Neural cell (in vitro differentiated cells): ENCODE data around the gene CYTH3. TPM values are rescaled to one million over a fixed set of nuclear protein-coding genes. Genes with fewer than 3 reads are reported as not detected.

Experiments
- H2AFZ ChIP-seq: fragments of 200-600, 300-800 bp; sonication (generic), shearing (Covaris generic); 2 replicates; pipeline ENCODE4 v1.6.0; 2014; ENCODE audit warnings: low read depth, mild to moderate bottlenecking, antibody characterized with exemption, low read length, moderate library complexity
- H3F3A ChIP-seq: fragments of 200-600 bp; shearing (Covaris generic); 2 replicates; pipeline ENCODE4 v1.6.1; 2016; ENCODE audit warnings: mild to moderate bottlenecking, moderate library complexity, mixed read lengths, antibody characterized with exemption, low read length; ENCODE audit not compliant: insufficient read depth, poor library complexity, severe bottlenecking
- H3K27ac ChIP-seq: fragments of 200-600, 300-800 bp; sonication (generic), shearing (Covaris generic); 2 replicates; pipeline ENCODE4 v1.5.1; 2014; ENCODE audit warnings: mild to moderate bottlenecking, low read length, moderate library complexity
- H3K27me3 ChIP-seq: fragments of 300-800, 200-600 bp; sonication (generic), shearing (Covaris generic); 2 replicates; pipeline ENCODE4 v1.6.0; 2014; ENCODE audit warnings: mild to moderate bottlenecking, low read depth, low read length, moderate library complexity; ENCODE audit not compliant: insufficient read depth
- H3K36me3 ChIP-seq: fragments of 300-800, 200-600 bp; sonication (generic), shearing (Covaris generic); 2 replicates; pipeline ENCODE4 v1.5.1; 2014; ENCODE audit warnings: mild to moderate bottlenecking, antibody characterized with exemption, low read length, moderate library complexity; ENCODE audit not compliant: insufficient read depth
- H3K4me2 ChIP-seq: fragments of 300-800, 200-600 bp; sonication (generic), shearing (Covaris generic); 2 replicates; pipeline ENCODE4 v1.6.0; 2014; ENCODE audit warnings: mild to moderate bottlenecking, low read length
- H3K4me3 ChIP-seq: fragments of 300-800, 200-600 bp; sonication (generic), shearing (Covaris generic); 2 replicates; pipeline ENCODE4 v1.5.1; 2014; ENCODE audit warnings: mild to moderate bottlenecking, low read length, moderate library complexity
- H3K79me2 ChIP-seq: fragments of 200-600 bp; shearing (Covaris generic); replicated peaks from 2 replicates; pipeline ENCODE4 v1.6.0; 2014; ENCODE audit warnings: mild to moderate bottlenecking, low read length, moderate library complexity; ENCODE audit not compliant: insufficient read depth
- H3K9ac ChIP-seq: fragments of 300-800, 200-600 bp; sonication (generic), shearing (Covaris generic); 2 replicates; pipeline ENCODE4 v1.6.1; 2016; ENCODE audit warnings: mild to moderate bottlenecking, low read length, mixed read lengths
- H3K9me2 ChIP-seq: fragments of 200-600 bp; shearing (Covaris generic); 2 replicates; pipeline ENCODE4 v1.6.1; 2016; ENCODE audit warnings: mild to moderate bottlenecking, low read length, mixed read lengths; ENCODE audit not compliant: insufficient read depth
- H3K9me3 ChIP-seq: fragments of 200-600, 300-800 bp; sonication (generic), shearing (Covaris generic); 2 replicates; pipeline ENCODE4 v1.6.1; 2016; ENCODE audit warnings: mild to moderate bottlenecking, mixed run types, low read length, moderate library complexity, mixed read lengths
- H4K20me1 ChIP-seq: fragments of 200-600 bp; shearing (Covaris generic); 2 replicates; pipeline ENCODE4 v1.6.1; 2016; ENCODE audit warnings: mild to moderate bottlenecking, mixed run types; ENCODE audit not compliant: insufficient read depth
- CTCF ChIP-seq: fragments of 450-650 bp; IDR thresholded peaks from 2 replicates; pipeline ENCODE4 v1.5.1; 2014; ENCODE audit warnings: antibody characterized with exemption, mild to moderate bottlenecking, moderate library complexity; ENCODE audit not compliant: poor library complexity, severe bottlenecking
- EP300 ChIP-seq: fragments of 450-650 bp; conservative IDR thresholded peaks from 2 replicates; pipeline ENCODE4 v1.6.1; 2014; ENCODE audit warnings: antibody characterized with exemption, mild to moderate bottlenecking, moderate library complexity; ENCODE audit not compliant: poor library complexity, severe bottlenecking
- EZH2 ChIP-seq: fragments of 200-600, 300-800 bp; shearing (Covaris generic), sonication (generic); IDR thresholded peaks from 2 replicates; pipeline ENCODE4 v1.6.1; 2014; ENCODE audit warnings: antibody characterized with exemption, low read length, borderline replicate concordance, mild to moderate bottlenecking; ENCODE audit not compliant: insufficient read depth, poor library complexity, severe bottlenecking
- MXI1 ChIP-seq: fragments of 450-650 bp; conservative IDR thresholded peaks from 2 replicates; pipeline ENCODE4 v1.6.1; 2014; ENCODE audit warnings: antibody characterized with exemption, mild to moderate bottlenecking; ENCODE audit not compliant: poor library complexity, severe bottlenecking
- POLR2AphosphoS5 ChIP-seq: IDR thresholded peaks from 2 replicates; pipeline ENCODE4 v1.6.1; 2012
- RAD21 ChIP-seq: fragments of 450-650 bp; conservative IDR thresholded peaks from 2 replicates; pipeline ENCODE4 v1.6.1; 2014; ENCODE audit warnings: antibody characterized with exemption, mild to moderate bottlenecking, moderate library complexity
- SMC3 ChIP-seq: fragments of 450-650 bp; conservative IDR thresholded peaks from 2 replicates; pipeline ENCODE4 v1.6.1; 2014; ENCODE audit warnings: antibody characterized with exemption, mild to moderate bottlenecking, moderate library complexity; ENCODE audit not compliant: poor library complexity
- TAF1 ChIP-seq: IDR thresholded peaks from 2 replicates; pipeline ENCODE4 v1.6.1; 2012; ENCODE audit warnings: low read depth
- polyA plus RNA-seq: library from polyadenylated mRNA; depleted of rRNA; stranded (reverse); fragments of >200 nt; gene quantifications from 2 replicates; pipeline ENCODE4 v1.2.3, GENCODE V29; 2014
- TF ChIP-seq, protein P1 (sequence below): IDR thresholded peaks from 2 replicates; pipeline ENCODE4 v1.6.1; 2012; ENCODE audit warnings: borderline replicate concordance

The CYTH3 gene
- polyA plus RNA-seq, 1 donor from 2014 or later, result 33.9 TPM

- TF ChIP-seq SMC3, result no peak
- H3K4me3 ChIP-seq, result no peak overlapping the region
- H3K4me2 ChIP-seq, result no peak overlapping the region
- H3K27ac ChIP-seq, result no peak overlapping the region
- no peaks in the 10 kb centered on the region for H3K9me3 ChIP-seq
- peaks cover 3% of the 10 kb centered on the region for H3K36me3 ChIP-seq
- no peak overlapping the region for H3K9ac ChIP-seq
- H2AFZ ChIP-seq, result no peak overlapping the region
- H3K9me2 ChIP-seq, result no peaks in the 10 kb centered on the region
- no peaks in the 10 kb centered on the region for H4K20me1 ChIP-seq
- no peaks in the 10 kb centered on the region for H3K79me2 ChIP-seq
- H3K27me3 ChIP-seq, result no peaks in the 10 kb centered on the region
- H3F3A ChIP-seq, result no peaks in the 10 kb centered on the region
Measured at GRCh38 chr7:6162331-6162620, 110.1 kb downstream of the CYTH3 start.

DNA sequence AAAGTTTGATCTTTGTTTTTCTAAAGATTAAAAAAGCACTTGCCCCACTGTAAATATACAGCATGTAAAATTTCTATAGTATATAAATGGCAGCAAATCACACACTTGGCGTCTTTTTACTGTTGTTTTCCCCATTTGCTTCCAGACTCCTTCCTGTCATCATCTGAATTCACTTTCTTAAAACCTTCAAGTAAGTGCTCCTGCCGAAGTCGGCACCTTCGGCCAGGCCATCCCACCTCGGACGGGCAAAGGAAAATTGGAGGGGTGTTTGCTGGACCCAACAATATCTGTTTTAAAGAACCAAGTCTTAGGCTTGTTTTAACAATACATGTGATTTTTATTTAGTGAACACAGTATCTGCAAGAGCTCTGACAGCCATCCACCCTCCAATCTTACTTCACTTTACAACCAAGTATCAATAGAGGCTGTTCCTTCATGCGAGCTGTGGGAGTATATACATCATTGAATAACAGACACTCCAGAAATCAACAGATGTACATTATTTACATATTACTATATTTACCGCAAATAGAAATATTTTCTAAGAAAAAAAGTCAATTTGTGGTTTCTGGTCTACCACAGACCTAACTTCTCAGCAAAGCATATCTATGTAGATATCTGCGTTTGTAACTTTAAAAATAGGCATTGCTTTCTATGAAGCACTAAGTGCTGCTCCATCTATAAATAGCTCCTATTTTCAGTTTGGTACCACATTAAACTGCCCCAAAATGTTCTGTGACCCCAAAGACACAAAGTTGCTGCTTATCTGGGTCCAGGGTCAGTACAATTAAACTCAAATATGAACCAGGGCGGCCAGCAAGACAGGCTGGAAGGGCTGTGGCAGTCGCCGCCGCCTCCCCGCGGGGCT lies 110.7 kb downstream of the CYTH3 start:
- Histone ChIP-seq H3K9me2 (no peaks in the 10 kb centered on the region), H3K4me3 (no peak overlapping the region), H3K9me3 (no peaks in the 10 kb centered on the region), H3F3A (no peaks in the 10 kb centered on the region), H4K20me1 (no peaks in the 10 kb centered on the region), H3K79me2 (no peaks in the 10 kb centered on the region), H3K27me3 (no peaks in the 10 kb centered on the region), H3K27ac (no peak overlapping the region), H3K36me3 (peaks cover 3% of the 10 kb centered on the region), H3K9ac (no peak overlapping the region), H3K4me2 (no peak overlapping the region), H2AFZ (no peak overlapping the region)
- TF ChIP-seq EP300 (no peak), TAF1 (no peak), RAD21 (no peak), CTCF (no peak), SMC3 (no peak), EZH2 (no peak), MXI1 (no peak), POLR2AphosphoS5 (no peak)
- TF ChIP-seq, protein P1, sequence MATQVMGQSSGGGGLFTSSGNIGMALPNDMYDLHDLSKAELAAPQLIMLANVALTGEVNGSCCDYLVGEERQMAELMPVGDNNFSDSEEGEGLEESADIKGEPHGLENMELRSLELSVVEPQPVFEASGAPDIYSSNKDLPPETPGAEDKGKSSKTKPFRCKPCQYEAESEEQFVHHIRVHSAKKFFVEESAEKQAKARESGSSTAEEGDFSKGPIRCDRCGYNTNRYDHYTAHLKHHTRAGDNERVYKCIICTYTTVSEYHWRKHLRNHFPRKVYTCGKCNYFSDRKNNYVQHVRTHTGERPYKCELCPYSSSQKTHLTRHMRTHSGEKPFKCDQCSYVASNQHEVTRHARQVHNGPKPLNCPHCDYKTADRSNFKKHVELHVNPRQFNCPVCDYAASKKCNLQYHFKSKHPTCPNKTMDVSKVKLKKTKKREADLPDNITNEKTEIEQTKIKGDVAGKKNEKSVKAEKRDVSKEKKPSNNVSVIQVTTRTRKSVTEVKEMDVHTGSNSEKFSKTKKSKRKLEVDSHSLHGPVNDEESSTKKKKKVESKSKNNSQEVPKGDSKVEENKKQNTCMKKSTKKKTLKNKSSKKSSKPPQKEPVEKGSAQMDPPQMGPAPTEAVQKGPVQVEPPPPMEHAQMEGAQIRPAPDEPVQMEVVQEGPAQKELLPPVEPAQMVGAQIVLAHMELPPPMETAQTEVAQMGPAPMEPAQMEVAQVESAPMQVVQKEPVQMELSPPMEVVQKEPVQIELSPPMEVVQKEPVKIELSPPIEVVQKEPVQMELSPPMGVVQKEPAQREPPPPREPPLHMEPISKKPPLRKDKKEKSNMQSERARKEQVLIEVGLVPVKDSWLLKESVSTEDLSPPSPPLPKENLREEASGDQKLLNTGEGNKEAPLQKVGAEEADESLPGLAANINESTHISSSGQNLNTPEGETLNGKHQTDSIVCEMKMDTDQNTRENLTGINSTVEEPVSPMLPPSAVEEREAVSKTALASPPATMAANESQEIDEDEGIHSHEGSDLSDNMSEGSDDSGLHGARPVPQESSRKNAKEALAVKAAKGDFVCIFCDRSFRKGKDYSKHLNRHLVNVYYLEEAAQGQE, result no peak
